ENCODE results near the gene ALOX15. TPM values are rescaled to one million over a fixed set of nuclear protein-coding genes. Genes with fewer than 3 reads are reported as not detected.
"Not testable (repeated sequence)": the region's sequence is repeated elsewhere in the genome, so short reads cannot be mapped to it uniquely, and the experiment has no call there.

The ALOX15 gene
- total RNA-seq, 1 donor from 2014 or later: not detected

DNA sequence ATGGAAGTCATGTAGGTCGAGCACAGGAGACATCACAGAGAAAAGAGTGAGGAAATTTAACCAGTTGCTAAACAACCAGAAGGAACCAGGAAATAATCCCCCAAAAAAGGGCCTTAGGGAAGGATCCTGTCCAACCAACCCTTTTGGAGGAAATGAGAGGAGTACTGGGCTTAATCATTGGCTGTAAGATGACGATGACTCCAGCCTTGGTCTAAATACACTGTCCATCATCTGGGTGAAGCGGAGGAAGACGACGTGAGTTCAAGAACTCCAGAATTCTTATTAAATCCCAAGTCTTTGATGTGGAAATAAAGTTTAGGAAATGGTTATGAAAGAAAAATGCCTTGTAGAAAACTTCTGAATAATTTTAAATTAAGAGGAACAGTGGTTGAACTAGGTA is 11.5 kb upstream of the ALOX15 start:
- no peak for DNase-seq (ENCODE audit: low spot score)

DNA sequence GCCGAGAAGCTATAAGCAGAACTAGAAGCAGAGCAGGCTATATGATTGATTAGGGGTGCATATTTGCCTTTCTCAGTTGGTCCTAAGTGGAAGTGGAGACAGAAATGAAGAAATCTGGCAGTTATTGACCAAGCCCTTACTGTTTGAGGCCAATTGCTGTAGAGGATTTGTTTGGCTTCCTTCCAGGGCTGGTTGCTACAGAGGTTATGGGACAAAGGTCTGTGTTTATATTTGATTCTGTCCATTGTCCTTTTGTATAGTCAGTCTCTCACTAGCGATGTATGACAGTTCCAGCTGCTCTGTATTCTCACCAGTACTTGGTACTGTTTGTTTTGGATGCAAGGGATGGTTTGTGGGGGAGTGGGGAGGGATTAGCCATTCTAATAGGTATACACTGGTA is 7.3 kb upstream of the ALOX15 start:
- no peak for DNase-seq (ENCODE audit: low spot score)

DNA sequence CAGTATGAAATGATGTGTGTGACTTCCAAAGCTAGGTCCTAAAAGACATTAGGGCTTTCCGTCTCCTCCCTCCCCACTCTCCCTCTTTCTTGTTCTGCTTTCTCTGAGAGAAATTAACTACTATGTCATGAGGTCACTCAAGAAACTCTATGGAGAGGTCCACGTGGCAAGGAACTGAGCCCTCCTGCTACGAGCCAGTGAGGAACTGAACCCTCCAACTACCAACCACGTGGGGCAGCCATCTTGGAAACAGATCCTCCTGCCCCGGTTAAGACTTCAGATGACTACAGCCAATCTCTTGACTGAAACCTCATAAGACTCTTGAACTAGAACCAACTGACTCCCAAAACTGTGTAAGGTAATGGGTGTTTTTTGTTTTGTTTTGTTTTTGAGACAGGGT is 4.2 kb upstream of the ALOX15 start:
- no peak for DNase-seq (ENCODE audit: low spot score)

DNA sequence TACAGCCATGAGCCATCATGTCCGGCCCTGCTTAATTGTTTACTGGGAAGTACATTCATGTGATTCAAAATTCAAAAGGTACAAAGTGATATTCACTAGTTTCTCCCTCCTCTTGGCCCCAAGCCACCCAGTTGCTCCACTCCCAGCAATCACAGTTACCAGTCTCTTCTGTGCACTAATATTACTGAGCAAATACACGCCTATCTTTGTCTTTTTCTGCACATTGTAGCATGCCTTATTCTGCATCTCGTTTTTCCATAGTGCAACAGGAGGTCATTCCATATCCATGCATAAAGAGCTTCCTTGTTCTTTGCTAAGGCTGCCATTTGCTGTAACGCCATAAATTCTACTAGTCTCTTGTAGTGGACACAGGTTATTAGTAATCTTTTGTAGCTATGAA is 2.2 kb upstream of the ALOX15 start:
- no peak for DNase-seq (ENCODE audit: low spot score)

DNA sequence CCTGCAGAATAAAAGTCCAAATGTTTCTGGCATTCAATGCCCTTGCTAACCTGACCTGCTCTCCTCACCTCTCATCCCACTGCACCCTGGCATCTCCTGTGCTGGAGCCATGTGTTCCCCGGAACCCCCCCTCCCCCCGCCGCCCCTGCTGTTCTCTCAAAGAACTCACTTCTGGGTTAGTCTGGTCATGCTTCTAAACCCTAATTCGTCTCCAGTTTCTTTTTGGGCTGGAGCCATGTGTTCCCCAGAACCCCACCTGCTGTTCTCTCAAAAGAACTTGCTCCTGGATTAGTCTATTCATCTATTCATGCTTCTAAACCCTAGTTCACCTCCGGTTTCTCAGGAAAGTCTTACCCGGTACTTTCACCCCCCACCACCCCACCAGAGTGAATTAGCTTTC is 808 bp upstream of the ALOX15 start:
- DNase-seq (ENCODE audit: low spot score): no peak

DNA sequence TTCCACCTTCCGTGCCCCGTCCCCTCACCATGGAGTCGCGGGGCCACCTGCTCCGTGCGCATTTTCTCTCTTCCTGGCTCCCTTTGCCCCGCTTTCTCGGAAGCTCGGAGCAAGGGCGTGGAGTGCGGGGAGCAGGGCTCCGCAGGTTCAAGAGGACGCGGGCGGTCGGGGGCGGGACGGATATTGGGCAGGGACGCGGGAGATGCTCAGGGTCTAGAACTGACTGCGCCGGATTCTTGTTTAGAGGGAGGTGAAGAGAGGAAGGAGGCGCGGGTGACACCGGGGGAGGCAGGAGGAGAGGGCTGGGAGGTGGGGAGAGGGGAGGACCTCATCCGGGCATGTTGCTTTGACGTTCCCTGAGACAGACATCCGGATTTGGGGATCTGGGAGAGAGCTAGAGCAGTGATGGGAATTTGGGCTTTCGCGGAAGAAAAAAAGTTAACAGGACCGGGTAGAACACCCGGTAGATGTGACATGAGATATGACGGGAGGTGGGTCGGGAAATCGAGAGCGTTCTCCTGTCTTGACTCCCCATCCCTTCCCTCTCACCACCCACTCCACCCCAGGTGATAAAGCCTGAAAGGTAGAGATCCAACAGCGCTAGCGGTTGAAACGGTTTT is 799 bp downstream of the ALOX15 start:
- DNase-seq (ENCODE audit: low spot score): not testable (repeated sequence)

DNA sequence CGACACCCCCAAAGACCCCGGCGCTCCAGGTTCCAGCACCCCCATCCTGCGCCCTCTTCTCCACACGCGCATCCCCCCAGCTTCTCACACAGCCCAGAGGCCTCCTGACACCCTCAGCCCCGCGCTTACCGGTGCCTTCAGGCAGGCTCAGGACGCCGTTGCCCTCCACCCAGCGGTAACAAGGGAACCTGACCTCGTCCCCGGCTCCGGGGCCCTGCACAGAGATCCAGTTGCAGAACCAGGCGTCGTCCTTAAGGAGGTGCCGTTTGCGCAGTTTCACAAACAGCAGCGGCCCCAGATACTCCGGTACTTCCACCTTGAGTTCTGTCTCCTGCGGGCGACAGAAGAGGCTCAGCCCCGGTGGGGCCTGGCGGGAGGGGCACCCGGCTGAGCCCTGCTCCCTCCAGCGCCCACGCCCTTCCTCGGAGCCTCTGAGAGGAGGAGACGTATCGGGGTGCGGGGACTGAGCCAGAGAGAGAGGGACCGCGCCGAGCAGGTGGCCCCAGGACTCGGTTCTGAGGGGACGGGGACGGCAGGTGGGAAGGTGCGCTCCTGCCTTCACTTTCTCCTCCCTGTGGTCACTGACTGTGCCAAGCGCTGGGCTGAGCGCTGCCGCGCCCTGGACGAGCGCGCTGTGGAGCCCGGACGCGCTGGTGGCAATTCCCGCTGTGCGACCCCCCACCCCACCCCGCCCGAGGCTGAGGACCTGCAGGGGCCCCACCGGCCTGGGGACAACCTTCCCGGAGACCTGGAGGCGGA is 2.0 kb downstream of the ALOX15 start:
- not testable (repeated sequence) for DNase-seq (ENCODE audit: low spot score)

DNA sequence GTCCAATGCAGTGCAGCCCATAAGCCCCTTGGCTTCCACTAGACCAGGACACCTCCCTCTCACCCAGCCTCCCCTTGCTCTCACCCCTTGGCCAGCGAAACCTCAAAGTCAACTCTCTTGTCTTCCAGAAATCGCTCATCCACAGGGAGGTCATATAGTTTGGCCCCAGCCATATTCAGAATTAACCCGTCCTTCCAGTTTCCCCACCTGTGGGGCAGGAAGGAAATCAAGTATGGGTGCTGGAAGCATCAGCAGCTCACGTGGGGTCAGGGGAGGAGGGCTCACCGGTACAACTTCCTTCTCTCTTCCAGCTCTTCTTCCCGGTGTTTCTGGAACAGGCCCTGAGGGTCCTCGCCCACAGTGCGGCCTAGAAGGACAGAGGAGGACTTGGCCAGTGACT is 2.7 kb downstream of the ALOX15 start:
- not testable (repeated sequence) for DNase-seq (ENCODE audit: low spot score)

DNA sequence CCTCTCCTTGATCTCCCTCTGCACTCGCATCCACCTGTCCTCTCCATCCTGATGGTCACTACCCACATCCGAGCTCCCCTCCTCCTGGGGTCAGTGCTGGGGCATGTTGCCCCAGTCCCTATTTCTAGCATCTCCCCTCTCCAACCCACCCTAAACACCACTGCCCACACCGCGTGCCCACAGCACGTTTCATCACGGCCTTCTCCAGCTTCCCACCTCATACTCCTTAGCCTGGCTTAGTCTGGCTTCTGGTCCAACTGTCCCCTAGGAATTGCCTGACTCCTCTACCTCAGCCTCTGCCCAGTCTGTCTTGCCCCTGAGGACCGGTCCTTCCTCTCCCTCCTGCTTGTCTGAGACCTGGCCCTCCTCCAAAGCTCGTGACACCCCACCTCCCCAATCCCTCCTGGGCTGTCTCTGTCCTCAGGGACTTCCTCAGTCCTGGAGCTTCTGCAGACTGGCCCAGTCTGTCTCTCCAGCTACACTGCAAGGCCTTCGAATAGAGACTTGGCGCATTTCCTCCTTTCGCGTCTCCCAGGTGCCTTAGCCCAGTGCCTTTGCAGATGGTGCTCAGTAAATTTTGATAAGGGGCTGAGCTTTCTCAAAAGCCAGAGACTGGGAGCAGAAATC is 4.9 kb downstream of the ALOX15 start:
- DNase-seq (ENCODE audit: low spot score): no peak

DNA sequence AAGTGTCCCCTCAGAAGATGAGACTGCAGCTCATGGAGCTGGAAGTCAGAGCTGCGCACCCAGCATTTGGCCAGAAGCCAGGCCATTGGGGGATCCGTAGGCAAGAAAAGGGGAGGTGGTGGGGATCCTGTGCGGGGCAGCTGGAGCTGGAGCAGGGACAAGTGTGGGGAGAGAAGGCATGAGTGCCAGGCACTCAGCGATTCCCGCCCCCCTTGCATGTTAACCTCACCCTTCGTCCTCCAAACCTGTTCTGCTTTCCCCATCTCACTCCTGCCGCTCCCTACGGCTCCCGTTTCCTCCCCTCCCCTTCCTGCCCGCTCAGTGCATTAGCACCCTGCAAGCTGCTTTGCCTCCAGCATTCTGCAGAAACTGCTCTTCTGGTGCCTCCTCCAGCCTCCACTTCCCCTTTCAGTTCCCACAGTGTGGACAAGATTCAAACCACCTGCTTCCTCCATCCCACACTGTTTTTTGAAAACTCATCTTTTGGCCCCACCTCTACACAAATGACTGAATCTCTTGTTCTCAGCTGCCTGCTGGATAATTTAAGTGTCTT is 5.6 kb downstream of the ALOX15 start:
- no peak for DNase-seq (ENCODE audit: low spot score)

DNA sequence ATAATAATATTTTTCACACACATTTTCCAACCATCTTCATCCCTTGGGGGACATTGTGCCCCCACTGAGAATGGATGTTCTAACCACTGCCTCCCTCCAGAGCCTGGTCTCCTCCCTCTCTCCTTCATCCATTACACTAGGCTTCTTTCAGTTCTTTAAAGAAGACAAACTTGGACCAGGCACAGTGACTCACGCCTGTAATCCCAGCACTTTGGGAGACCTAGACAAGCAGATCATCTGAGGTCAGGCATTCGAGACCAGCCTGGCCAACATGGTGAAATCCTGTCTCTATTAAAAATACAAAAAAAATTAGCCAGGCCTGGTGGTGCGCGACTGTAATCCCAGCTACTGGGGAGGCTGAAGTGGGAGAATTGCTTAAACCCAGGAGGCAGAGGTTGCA is 6.5 kb downstream of the ALOX15 start:
- DNase-seq (ENCODE audit: low spot score): peak; percentile 64

DNA sequence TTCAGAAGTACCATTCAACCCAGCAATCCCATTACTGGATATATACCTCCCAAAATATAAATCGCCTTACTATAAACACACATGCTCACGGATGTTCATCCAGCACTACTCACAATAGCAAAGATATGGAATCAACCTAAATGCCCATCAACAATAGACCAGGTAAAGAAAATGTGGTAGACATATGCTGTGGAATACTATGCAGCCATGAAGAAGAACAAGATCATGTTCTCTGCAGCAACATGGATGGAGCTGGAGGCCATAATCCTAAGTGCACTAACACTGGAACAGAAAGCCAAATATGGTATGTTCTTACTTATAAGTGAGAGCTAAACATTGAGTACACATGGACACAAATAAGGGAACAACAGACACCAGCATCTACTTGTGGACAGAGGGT is 7.8 kb downstream of the ALOX15 start:
- no peak for DNase-seq (ENCODE audit: low spot score)

DNA sequence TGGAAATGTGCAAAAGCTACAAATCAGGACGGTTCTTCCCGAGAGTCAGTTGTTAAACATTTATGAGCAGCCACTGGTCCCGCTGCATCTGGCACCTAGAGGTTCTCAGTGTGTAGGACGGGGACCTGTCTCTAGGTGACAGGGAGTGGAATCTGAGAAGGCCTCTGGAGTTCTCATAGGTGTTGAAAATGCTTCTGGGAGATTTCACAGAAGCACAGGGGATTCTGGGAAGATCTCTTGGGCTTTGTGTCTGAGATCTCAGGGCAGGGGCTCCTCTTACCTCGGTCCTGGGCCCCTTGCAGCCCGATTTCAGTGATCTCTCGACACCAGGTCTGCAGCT is 8.9 kb downstream of the ALOX15 start:
- DNase-seq (ENCODE audit: low spot score): no peak

DNA sequence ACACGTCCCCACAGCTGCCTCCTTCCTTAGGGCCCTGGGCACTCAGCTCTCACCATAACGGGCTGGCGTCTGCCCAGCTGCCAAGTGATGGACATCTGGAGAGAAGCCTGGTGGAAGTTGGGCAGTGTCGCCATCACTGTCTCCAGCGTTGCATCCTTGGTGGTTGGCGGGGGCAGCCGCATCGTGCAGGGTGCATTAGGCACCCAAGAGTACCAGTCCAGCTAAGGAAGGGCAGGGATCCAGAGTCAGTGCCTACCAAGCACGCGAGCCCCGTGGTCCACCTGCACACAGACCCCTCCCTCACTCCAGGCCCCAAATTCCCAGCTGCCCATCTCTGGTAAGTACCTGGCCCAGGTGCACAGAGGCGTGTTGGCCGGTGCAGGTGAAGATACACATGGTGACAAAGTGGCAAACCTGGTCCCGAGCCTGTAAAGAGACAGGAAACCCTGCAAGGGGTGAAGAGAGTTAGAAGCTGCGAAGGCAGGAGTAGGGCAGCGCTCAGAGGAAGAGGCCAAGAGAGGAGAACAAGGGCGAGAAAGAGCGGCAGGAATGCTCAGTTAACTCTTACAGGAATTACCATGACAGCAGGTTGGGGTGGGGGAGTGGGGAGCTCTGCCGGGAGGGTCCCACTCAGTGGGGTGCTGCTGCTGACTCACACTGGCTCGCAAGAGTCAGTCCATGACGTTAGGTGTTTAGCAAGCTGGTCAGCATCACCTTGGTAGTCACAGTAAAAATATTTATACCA is 9.5 kb downstream of the ALOX15 start:
- DNase-seq (ENCODE audit: low spot score): no peak

DNA sequence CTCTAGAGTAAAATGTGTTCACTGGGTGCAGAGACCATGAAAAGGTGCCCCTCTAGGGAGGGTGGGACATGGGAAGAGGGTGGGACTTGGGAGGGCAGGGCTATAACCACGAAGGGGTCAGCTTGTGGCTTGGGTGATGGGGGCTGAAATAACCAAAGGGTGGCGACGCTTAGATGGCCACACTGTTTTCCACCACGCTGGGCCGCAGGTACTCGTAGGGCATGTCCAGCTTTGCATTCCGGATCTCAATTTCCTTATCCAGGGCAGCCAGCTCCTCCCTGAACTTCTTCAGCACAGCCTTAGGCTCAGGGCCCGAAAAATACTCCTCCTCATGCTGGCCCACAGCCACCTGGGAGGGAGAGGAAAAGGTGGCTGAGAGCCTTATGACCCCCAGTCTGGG is 10.0 kb downstream of the ALOX15 start:
- no peak for DNase-seq (ENCODE audit: low spot score)

DNA sequence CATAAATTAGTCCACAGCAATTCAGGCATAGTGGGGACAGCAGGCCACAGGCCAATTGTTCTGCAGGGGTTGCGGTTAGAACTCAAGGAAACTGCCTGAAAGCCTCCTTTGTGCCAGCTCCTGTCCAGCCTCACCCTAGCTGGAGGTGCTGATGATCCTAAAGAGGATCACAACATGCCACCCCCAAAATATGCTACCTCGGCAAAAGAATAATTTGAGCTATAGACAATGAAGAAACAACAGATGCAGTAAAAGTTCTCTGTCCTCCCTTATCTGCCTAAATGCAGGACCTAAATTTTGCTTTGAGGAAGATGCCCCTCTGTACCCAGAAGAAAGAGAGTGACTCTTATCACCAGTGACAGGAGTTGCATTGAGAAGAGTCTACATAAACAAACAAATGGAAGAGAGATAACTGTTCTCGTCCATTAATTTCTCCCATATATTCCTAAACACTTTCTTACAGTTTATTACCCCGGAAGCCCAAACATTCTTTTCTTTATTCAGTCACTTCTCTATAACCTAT is 14.7 kb downstream of the ALOX15 start:
- no peak for DNase-seq (ENCODE audit: low spot score)

DNA sequence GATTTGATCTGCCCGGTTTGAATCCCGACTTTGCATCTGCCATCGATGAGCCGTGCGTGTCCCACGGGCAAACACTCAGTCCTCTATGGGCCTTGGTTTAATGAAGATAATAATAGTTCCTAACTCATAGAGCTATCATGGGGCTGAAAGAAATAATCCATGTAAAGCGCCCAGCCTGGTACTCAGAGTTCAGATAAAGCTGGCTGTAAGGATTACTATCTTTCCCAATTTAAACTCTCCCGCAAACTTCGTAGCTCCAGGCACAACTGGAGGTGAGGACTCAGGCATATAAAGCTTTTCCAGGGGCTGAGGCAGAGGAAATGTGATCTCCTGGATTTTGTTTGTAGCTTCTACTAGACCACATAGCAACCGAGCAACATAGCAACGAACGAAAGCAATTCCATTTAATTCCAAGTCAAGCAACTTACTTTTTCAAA is 16.3 kb downstream of the ALOX15 start:
- peak; percentile 90 for DNase-seq (ENCODE audit: low spot score)

DNA sequence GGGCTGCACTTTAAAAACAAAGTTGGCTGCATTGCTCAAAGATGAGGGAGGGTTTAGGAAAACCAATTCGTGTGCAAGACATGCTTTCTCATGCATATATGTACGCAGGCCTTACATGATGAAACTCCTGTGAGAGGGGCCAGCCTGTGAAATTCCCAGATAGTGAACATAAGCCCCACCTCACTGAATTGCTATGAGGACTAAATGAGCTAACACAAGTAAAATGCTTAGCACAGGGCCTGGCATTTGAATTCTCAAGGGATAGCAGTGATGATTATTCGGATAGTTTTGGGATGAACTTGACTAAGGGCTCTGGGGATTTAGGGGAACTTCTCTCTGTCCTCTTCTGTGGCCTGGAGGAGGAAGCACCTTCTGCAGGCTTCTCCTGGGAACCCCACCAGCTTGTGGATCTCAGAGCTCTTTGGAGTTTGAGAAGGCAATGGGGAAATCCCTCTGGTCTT is 17.0 kb downstream of the ALOX15 start:
- peak; percentile 73 for DNase-seq (ENCODE audit: low spot score)

DNA sequence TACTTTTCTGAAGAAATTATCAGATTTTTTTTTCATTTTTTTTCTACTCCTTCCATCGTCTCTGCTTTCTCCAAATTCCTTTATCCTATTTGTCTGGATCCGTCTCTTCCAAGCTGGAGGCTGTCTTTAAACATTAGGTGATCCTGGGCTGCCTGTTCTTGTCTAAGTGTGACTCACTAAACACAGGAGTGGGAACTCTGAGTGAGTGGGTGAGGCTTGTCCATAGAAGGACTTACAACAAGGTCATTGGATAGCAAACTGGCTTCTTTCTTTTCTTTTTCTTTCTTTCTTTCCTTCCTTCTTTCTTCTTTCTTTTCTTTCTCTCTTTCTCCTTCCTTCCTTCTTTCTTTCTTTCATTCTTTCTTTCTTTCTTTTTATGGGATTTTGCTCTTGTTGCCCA is 18.2 kb downstream of the ALOX15 start:
- DNase-seq (ENCODE audit: low spot score): peak; percentile 78

DNA sequence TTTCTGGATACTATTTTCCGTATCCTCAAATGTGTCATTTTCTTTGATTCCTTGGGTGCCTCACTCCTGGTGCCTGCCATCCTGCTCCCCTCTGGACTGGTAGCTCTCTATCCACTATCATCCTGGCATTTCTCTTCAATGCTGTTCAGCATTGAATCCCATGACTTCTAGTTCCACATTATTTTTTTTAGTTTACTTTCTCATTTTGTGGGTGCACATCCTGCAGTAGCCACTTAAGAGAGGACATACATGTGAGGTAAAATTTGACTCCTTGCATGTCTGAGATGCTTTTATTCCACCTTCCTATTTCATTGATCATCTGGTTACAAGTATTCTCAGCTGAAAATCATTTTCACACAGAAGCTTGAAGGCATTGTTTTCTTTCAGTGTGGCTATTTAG is 19.1 kb downstream of the ALOX15 start:
- DNase-seq (ENCODE audit: low spot score): no peak

DNA sequence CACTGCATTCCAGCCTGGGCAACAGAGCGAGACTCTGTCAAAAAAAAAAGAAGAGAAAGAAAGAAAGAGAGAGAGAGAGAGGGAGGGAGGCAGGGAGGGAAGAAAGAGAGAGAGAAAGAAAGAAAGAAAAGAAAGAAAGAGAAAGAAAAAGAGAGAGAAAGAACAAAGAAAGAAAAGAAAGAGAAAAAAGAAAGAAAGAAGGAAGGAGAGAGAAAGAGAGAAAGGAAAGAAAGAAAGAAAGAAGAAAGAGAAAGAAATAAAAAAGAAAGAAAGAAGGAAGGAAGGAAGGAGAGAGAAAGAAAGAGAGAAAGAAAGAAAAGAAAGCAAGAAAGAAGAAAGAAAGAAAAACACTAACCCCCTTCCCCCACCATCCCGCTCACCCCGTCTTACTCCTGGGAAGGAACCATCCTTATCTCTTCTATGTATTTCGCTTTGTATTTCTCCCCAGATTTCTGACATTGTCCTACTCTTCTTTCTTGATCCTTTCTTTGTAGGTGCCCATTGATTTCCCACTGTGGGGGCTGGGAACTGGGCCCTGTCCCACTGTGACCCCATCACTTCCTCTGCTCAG is 20.9 kb downstream of the ALOX15 start:
- no peak for DNase-seq (ENCODE audit: low spot score)

Data from umbilical cord (tissue), 2 donors.